ENCODE measurements around the gene NUS1. TPM values are rescaled to one million over a fixed set of nuclear protein-coding genes. Genes with fewer than 3 reads are reported as not detected.
"Not testable (repeated sequence)": the region's sequence is repeated elsewhere in the genome, so short reads cannot be mapped to it uniquely, and the experiment has no call there.

NUS1 gene
- total RNA-seq, 8 experiments from 2014 or later: 16.0 to 45.7 (median 22.6) TPM

DNA sequence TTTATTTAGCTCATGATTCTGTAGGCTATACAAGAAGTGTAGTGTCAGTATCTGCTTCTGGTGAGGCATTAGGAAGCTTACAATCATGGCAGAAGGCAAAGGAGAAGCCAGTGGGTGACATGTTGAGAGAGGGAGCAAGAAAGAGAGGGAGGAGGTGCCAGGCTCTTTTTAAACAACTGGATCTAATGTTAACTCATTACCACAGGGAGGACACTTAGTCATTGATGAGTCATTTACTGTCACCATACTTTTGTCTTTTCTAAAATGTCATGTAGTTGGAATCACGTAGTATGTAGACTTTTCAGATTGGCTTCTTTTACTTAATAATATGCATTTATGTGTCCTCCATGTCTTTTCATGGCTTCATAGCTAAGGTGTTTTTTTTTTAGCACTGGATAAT, 58.1 kb downstream of the NUS1 start:
- no peaks in the 10 kb centered on the region for H3K4me1 ChIP-seq (replicated peaks in 1 of 2)
- H3K4me3 ChIP-seq: no peak overlapping the region
- ATAC-seq (replicated peaks in 6 of 8): no peak
- in situ Hi-C loops (cut with MboI; ENCODE audit: low pct_unique_long_range_greater_than_20kb in 2 of 9, low sequenced_read_pairs in 9 of 9, unreplicated experiment in 9 of 9): no loop called here
- 44 to 100% (median 83%) methylated on average over 1 of the region's 1 CpG; no CpG with 5 or more reads in 2 of the 10 experiments for WGBS, 10 experiments
- no peak overlapping the region for H3K27ac ChIP-seq

DNA sequence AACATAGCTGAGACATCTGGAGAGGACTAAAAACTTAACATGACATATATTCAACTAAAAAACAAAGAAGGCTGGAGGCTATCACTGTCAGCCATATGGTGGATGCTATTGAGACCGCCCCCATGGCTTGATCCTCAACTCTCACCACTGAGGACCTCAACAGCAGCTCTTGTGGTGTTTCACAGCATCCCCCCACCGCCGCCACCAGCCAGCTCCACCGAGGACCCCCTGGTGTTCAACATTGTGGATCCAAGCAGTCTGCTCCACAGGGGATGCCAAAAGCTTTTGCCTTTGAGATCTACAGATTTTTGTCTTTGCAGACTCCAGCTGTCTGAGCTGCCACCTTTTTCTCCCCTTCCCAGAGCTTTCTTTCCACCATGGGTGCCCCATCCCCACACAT, 64.6 kb downstream of the NUS1 start:
- no peak overlapping the region for H3K27ac ChIP-seq
- H3K4me3 ChIP-seq: no peak overlapping the region
- no peak for ATAC-seq (replicated peaks in 6 of 8)
- in situ Hi-C loops (cut with MboI; ENCODE audit: low pct_unique_long_range_greater_than_20kb in 2 of 9, low sequenced_read_pairs in 9 of 9, unreplicated experiment in 9 of 9): no loop called here
- 0 to 100% (median 70%) methylated on average over 1 to 2 of the region's 4 CpGs; no CpG with 5 or more reads in 6 of the 10 experiments for WGBS, 10 experiments
- no peaks in the 10 kb centered on the region for H3K4me1 ChIP-seq (replicated peaks in 1 of 2)

DNA sequence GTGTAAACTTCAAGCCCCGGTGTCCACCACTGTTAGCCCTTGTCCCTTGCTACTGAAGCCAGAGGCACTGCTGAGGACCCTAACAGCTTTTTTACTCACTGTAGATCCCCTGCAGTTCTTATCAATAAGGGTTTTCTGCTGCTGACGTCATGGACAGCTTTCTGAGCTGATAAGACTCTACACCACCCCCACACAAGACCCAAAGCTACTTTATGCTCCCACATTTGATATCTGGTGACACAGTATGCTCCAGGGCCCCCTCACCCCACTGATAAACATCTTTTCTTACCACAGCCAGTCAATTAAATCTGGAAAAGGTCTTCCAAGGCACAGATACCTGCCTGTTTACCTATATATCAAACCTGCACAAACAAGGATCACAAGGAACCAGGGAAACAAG, 65.3 kb downstream of the NUS1 start:
- WGBS, 10 experiments: 0 to 55% (median 31%) methylated on average over 1 to 2 of the region's 2 CpGs; no CpG with 5 or more reads in 6 of the 10 experiments

DNA sequence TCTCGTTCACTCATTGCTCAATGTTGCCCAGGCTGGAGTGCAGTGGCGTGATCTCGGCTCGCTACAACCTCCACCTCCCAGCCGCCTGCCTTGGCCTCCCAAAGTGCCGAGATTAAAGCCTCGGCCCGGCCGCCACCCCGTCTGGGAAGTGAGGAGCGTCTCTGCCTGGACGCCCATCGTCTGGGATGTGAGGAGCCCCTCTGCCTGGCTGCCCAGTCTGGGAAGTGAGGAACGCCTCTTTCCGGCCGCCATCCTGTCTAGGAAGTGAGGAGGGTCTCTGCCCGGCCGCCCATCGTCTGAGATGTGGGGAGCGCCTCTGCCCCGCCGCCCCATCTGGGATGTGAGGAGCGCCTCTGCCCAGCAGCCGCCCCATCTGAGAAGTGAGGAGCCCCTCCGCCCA, 75.4 kb downstream of the NUS1 start:
- WGBS, 10 experiments: 92% methylated on average over 5 of the region's 25 CpGs; no CpG with 5 or more reads in 9 of the 10 experiments
- ATAC-seq (replicated peaks in 6 of 8); H3K27ac ChIP-seq; in situ Hi-C loops (cut with MboI; ENCODE audit: low pct_unique_long_range_greater_than_20kb in 2 of 9, low sequenced_read_pairs in 9 of 9, unreplicated experiment in 9 of 9); H3K4me3 ChIP-seq; H3K4me1 ChIP-seq (replicated peaks in 1 of 2): not testable (repeated sequence)

More for the DNA sequence above, 65.3 kb downstream of the NUS1 start:
- ATAC-seq (replicated peaks in 6 of 8): no peak
- in situ Hi-C loops (cut with MboI; ENCODE audit: low pct_unique_long_range_greater_than_20kb in 2 of 9, low sequenced_read_pairs in 9 of 9, unreplicated experiment in 9 of 9): no loop called here
- no peak overlapping the region for H3K27ac ChIP-seq
- no peak overlapping the region for H3K4me3 ChIP-seq
- no peaks in the 10 kb centered on the region for H3K4me1 ChIP-seq (replicated peaks in 1 of 2)

Other genes starting within 250 kb of the NUS1 start
- gene ROS1, start 249.5 kb upstream of the NUS1 start, total RNA-seq: under 1 TPM in 3 of 8 experiments, not detected in 5; under 0.01 to 0.10 (median 0.09) TPM
- gene DCBLD1, start 192.8 kb upstream of the NUS1 start, total RNA-seq: 10 to 100 TPM in 2 of 8 experiments, 1 to 10 TPM in 6; 1.4 to 12.8 (median 7.5) TPM
- gene GOPC, start 73.0 kb upstream of the NUS1 start, total RNA-seq: 10 to 100 TPM; 34.9 to 48.5 (median 40.3) TPM
- 10 to 100 TPM in 5 of 8 experiments, under 1 TPM in 2, not detected in 1; 0.15 to 39.4 (median 30.9) TPM for gene SLC35F1, start 231.8 kb downstream of the NUS1 start, total RNA-seq